HG02642 (cell line): ENCODE results near the gene GDPD3.

Source experiments
- ATAC-seq: cut with Tn5 transposase; IDR thresholded peaks from one replicate; pipeline ENCODE4 v1.9.1; 2021; ENCODE audit warnings: mild to moderate bottlenecking; ENCODE audit not compliant: unreplicated experiment, poor library complexity

The GDPD3 gene

GRCh38 chr16:30083216-30084055 is 29.9 kb downstream of the GDPD3 start:
- ATAC-seq = no peak

GRCh38 chr16:30082545-30083090 is 30.7 kb downstream of the GDPD3 start:
- ATAC-seq = no peak

- ATAC-seq = no peak
These were observed 33.9 kb downstream of the GDPD3 start for GRCh38 chr16:30079480-30079879.

DNA sequence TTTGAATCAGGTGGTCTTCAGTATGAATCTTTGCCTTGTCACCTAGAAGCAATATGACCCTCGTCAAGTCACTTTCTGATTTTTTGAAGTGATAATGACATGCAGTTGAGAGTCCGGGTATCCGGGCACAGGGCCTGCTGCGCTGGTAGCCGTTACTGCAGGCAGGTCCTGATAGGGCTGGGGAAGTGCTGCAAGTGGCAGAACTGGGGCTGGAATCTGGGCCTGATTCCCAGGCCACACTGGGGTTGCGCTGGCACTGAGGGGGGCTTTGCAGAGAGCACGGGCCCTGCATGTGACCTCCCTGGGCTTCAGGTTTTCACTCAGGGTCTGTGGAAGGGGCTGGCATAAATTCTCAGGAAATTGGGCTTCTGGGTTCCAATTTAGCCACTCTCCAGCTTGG is 34.6 kb downstream of the GDPD3 start:
- no peak for ATAC-seq

DNA sequence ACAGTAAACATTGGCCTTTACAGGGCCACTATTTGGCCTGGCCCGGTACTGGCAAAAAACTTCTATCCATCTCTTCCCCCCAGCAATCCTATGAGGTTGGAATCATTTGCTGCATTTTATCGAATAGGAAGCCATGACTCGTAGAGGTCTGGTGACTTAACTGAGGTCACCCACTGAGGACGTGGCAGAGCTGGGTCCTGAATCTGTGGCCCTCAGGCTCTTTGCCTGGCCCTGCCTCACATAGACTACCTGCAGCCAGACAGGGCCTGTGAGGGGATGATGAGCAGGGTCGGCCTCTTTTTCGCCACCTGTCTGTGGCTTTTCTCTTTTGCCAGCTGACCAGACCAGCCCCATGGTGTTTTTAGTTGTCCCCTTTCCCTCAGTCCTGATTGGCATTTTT is 35.7 kb downstream of the GDPD3 start:
- ATAC-seq = no peak

GRCh38 chr16:30076276-30076791 is 37.0 kb downstream of the GDPD3 start:
- peak; percentile 34 for ATAC-seq

GRCh38 chr16:30075503-30076275 is 37.6 kb downstream of the GDPD3 start, which contains the start of gene PPP4C:
TSS of gene PPP4C (plus strand) at chr16:30075994. CDS start at chr16:30076378, 384 bp downstream.
- ATAC-seq = peak; percentile 78

GRCh38 chr16:30070490-30070889 is 42.8 kb downstream of the GDPD3 start:
- no peak for ATAC-seq

GRCh38 chr16:30069611-30070462 is 43.5 kb downstream of the GDPD3 start:
- no peak for ATAC-seq

GRCh38 chr16:30068750-30069610 is 44.4 kb downstream of the GDPD3 start:
- no peak for ATAC-seq

GRCh38 chr16:30068333-30068732 is 45.0 kb downstream of the GDPD3 start:
- ATAC-seq = no peak

- no peak for ATAC-seq
These were observed 45.8 kb downstream of the GDPD3 start for GRCh38 chr16:30067584-30067916.

DNA sequence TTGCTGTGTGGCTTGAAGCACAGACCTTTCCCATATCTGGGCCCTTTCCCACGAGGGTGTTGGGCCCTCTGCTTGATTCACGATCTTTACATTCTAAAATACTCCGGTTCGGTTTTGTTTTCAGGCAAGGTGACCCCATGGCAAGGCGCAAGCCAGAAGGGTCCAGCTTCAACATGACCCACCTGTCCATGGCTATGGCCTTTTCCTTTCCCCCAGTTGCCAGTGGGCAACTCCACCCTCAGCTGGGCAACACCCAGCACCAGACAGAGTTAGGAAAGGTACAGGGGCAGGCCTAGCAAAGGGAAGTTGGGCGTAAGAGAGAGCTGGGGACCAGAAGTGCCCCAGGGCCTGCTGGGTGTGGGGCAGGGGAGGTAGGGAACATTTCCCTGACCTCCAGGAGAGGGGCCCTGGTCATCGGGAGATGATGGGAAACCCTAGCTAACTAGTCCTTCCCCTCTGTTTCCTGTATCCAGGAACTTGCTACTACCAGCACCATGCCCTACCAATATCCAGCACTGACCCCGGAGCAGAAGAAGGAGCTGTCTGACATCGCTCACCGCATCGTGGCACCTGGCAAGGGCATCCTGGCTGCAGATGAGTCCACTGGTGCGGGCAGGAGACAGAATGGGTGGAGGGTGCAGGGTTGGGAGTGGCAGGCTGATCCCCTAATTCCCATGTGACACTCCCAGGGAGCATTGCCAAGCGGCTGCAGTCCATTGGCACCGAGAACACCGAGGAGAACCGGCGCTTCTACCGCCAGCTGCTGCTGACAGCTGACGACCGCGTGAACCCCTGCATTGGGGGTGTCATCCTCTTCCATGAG is 46.4 kb downstream of the GDPD3 start:
- no peak for ATAC-seq

GRCh38 chr16:30065943-30066760 is 47.2 kb downstream of the GDPD3 start:
- peak; percentile 6 for ATAC-seq

- ATAC-seq = peak; percentile 83
These were observed 48.0 kb downstream of the GDPD3 start, which contains the start of gene ALDOA for GRCh38 chr16:30065102-30065942. TSS of gene ALDOA (plus strand) at chr16:30065760. CDS start at chr16:30066898, 1,138 bp downstream.

- ATAC-seq = no peak
These were observed 48.6 kb downstream of the GDPD3 start for GRCh38 chr16:30064729-30065101.
